GM12892 (cell line): Measurements from ENCODE around the gene SLC3A2.

ENCODE experiments used
- POLR2A ChIP-seq: IDR thresholded peaks from 2 replicates; pipeline ENCODE4 v1.6.1; 2011; ENCODE audit warnings: low read depth, low read length, control low read depth
- POLR2AphosphoS5 ChIP-seq: IDR thresholded peaks from 2 replicates; pipeline ENCODE4 v1.6.1; 2011; ENCODE audit warnings: low read depth, low read length, control low read depth

GRCh38 chr11:62874851-62875250 is 5.8 kb upstream of the SLC3A2 start:
- TF ChIP-seq POLR2AphosphoS5 (no peak), POLR2A (no peak)
